Kidney (tissue), 14 donors: ENCODE data around the gene EFCAB3. TPM values are rescaled to one million over a fixed set of nuclear protein-coding genes. Genes with fewer than 3 reads are reported as not detected.
"Not testable (repeated sequence)": the region's sequence is repeated elsewhere in the genome, so short reads cannot be mapped to it uniquely, and the experiment has no call there.

Experiments
- DNase-seq, 5 donors: peaks; one replicate each; pipeline ENCODE4 v3.0.0-alpha.2; 2013 to 2020
- FAIRE-seq: peaks from 2 replicates; lab custom pipeline; 2012; peaks lifted over from hg19 to GRCh38; lab: Jason Lieb, UNC
- H3K27ac ChIP-seq, 2 donors: one replicate each; pipeline ENCODE4 v1.7.0; 2013; ENCODE audit warnings: low read depth in 2 of 2, low read length in 2 of 2, inconsistent platforms in 1 of 2
- H3K27me3 ChIP-seq: one replicate; pipeline ENCODE4 v1.7.1; 2013; ENCODE audit warnings: low read length, inconsistent platforms; ENCODE audit not compliant: control insufficient read depth, insufficient read depth
- H3K36me3 ChIP-seq, 3 donors: one replicate each; pipeline versions ENCODE4 v1.7.0 to v1.7.1; 2013; ENCODE audit warnings: low read length in 3 of 3, control low read depth in 1 of 3, inconsistent platforms in 1 of 3; ENCODE audit not compliant: insufficient read depth in 3 of 3, control insufficient read depth in 2 of 3
- H3K4me1 ChIP-seq, 3 donors: one replicate each; pipeline versions ENCODE4 v1.7.0 to v1.7.1; 2013; ENCODE audit warnings: low read length in 3 of 3, inconsistent platforms in 1 of 3, low read depth in 1 of 3; ENCODE audit not compliant: control insufficient read depth in 2 of 3, insufficient read depth in 2 of 3
- H3K4me3 ChIP-seq, 3 donors: one replicate each; pipeline versions ENCODE4 v1.7.0 to v1.8.1; 2013; ENCODE audit warnings: low read length in 3 of 3, control low read depth in 1 of 3, inconsistent platforms in 1 of 3
- H3K9ac ChIP-seq, 3 donors: one replicate each; pipeline versions ENCODE4 v1.7.0 to v1.7.1; 2013; ENCODE audit warnings: low read length in 3 of 3, control low read depth in 1 of 3, inconsistent platforms in 1 of 3
- H3K9me3 ChIP-seq, 3 donors: one replicate each; pipeline versions ENCODE4 v1.7.0 to v1.7.1; 2013; ENCODE audit warnings: low read length in 3 of 3, control low read depth in 1 of 3, inconsistent platforms in 1 of 3; ENCODE audit not compliant: control insufficient read depth in 2 of 3, insufficient read depth in 1 of 3
- CTCF ChIP-seq: IDR thresholded peaks from 3 replicates; pipeline ENCODE4 v1.5.1; 2012; ENCODE audit warnings: mild to moderate bottlenecking, moderate library complexity, borderline replicate concordance; ENCODE audit not compliant: insufficient read depth; ENCODE audit errors: extremely low read depth
- intact Hi-C: fragments of 100-400 bp; cut with DNase I; formaldehyde crosslinking; loops from one replicate; pipeline ENCODE4 v1.11.1; 2022
- polyA plus RNA-seq: library from polyadenylated mRNA; stranded (reverse); fragments of 350-450 nt; fragmentation: Illumina TruSeq; extraction: RNeasy Lipid Tissue Mini Kit (QIAGEN cat#74804); gene quantifications from one replicate; pipeline ENCODE4 v1.2.3, GENCODE V29; 2014; ENCODE audit warnings: low read depth, low replicate concordance; ENCODE audit not compliant: insufficient read depth
- total RNA-seq: library from RNA; stranded (reverse); fragmentation: NEBNext Ultra II Directional; extraction: Animal tissue kit (Norgen Biotek cat#: 25700); gene quantifications from one replicate; pipeline ENCODE4 v1.2.1, GENCODE V29; 2021
- donor health status: control.
- donor health status: control.
- donor health status: control.
- donor health status: control.
- donor health status: control.
- donor health status: DM: yes; HTN: yes; CAD: no.
- donor health status: Normal renal cell carcinoma (clear cell type).

EFCAB3 gene
- total and polyA plus RNA-seq, 2 donors from 2014 or later = not detected

DNA sequence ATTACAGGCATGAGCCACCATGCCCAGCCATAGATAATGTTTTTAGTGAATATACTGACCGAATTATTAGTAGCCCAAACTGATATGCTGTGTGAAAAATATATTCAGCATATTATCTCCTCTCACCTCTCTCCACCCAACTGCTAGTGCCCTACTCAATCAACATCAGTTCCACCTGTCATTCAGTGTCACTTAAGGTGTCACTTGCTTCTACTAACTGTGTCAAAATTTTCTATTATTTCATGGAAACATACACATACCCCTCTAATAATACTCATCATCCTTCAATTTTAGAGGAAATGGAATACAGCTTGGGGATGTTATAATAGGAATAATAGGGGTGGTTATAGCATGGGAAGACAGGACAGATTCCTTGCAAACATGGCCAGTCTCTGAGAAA lies 12.6 kb downstream of the EFCAB3 start:
- Histone ChIP-seq H3K9me3 (no peaks in the 10 kb centered on the region), H3K4me3 (no peak overlapping the region), H3K4me1 (no peaks in the 10 kb centered on the region), H3K27me3 (no peaks in the 10 kb centered on the region), H3K27ac (no peak overlapping the region), H3K9ac (no peak overlapping the region), H3K36me3 (no peaks in the 10 kb centered on the region)
- DNase-seq = no peak
- intact Hi-C loops = no loop called here
- FAIRE-seq = no peak
- no peak for TF ChIP-seq CTCF

GRCh38 chr17:62398891-62399290 lies 18.5 kb downstream of the EFCAB3 start:
- no peak for DNase-seq
- Histone ChIP-seq H3K9ac (no peak overlapping the region), H3K4me3 (no peak overlapping the region), H3K27ac (no peak overlapping the region), H3K36me3 (no peaks in the 10 kb centered on the region), H3K9me3 (no peaks in the 10 kb centered on the region), H3K4me1 (no peaks in the 10 kb centered on the region), H3K27me3 (no peaks in the 10 kb centered on the region)
- no peak for FAIRE-seq
- TF ChIP-seq CTCF = no peak
- intact Hi-C loops = no loop called here

- no peak for FAIRE-seq
- intact Hi-C loops = no loop called here
Measured at GRCh38 chr17:62405451-62405850, 25.1 kb downstream of the EFCAB3 start.

GRCh38 chr17:62413090-62413489 lies 32.7 kb downstream of the EFCAB3 start:
- H3K4me3 ChIP-seq, H3K27me3 ChIP-seq, intact Hi-C loops, H3K9me3 ChIP-seq, H3K4me1 ChIP-seq, H3K36me3 ChIP-seq, H3K27ac ChIP-seq, FAIRE-seq, H3K9ac ChIP-seq, DNase-seq: not testable (repeated sequence)

More at GRCh38 chr17:62405451-62405850, 25.1 kb downstream of the EFCAB3 start:
- H3K9me3 ChIP-seq = no peaks in the 10 kb centered on the region
- no peak for DNase-seq
- H3K27me3 ChIP-seq = no peaks in the 10 kb centered on the region
- no peak for TF ChIP-seq CTCF
- H3K9ac ChIP-seq = no peak overlapping the region
- H3K4me1 ChIP-seq = no peaks in the 10 kb centered on the region
- no peak overlapping the region for H3K27ac ChIP-seq
- no peaks in the 10 kb centered on the region for H3K36me3 ChIP-seq
- H3K4me3 ChIP-seq = no peak overlapping the region
